HTR-8/SVneo (cell line): Measurements from ENCODE around the gene RDH16.
"Not testable (repeated sequence)": the region's sequence is repeated elsewhere in the genome, so short reads cannot be mapped to it uniquely, and the experiment has no call there.

Experiments
- DNase-seq: peaks from one replicate; pipeline ENCODE4 v3.0.0; 2011; ENCODE audit warnings: low spot score, mixed read lengths; ENCODE audit not compliant: insufficient read length
- FAIRE-seq: peaks from 2 replicates; lab custom pipeline; 2011; peaks lifted over from hg19 to GRCh38; lab: Jason Lieb, UNC

The RDH16 gene

GRCh38 chr12:56990648-56991318, 33.4 kb upstream of the RDH16 start:
- DNase-seq = no peak
- no peak for FAIRE-seq

DNA sequence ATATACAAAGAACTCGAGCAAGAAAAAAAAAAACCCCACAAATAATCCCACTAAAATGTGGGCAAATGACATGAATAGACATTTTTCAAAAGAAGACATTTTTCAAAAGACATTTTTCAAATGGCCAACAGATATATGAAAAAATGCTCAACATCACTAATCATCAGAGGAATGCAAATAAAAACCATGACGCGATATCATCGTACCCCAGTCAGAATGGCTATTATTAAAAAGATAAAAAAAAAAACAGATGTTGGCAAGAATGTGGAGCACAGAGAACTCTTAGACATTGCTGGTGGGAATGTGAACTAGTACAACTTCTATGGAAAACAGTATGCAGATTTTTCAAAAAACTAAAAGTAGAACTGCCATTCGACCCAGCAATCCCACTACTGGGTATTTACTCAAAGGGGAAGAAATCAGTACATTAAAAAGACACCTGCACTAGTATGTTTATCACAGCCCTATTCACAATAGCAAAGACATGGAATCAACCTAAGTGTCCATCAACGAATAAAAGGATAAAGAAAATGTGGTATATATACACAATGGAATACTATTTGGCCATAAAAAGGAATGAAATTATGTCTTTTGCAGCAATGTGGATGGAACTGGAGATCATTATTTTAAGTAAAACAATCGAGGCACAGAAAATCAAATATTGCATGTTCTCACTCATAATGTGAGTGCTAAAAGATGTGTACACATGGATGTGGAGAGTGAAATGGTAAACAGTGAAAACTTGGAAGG, 32.6 kb upstream of the RDH16 start:
- DNase-seq = no peak
- FAIRE-seq = no peak

DNA sequence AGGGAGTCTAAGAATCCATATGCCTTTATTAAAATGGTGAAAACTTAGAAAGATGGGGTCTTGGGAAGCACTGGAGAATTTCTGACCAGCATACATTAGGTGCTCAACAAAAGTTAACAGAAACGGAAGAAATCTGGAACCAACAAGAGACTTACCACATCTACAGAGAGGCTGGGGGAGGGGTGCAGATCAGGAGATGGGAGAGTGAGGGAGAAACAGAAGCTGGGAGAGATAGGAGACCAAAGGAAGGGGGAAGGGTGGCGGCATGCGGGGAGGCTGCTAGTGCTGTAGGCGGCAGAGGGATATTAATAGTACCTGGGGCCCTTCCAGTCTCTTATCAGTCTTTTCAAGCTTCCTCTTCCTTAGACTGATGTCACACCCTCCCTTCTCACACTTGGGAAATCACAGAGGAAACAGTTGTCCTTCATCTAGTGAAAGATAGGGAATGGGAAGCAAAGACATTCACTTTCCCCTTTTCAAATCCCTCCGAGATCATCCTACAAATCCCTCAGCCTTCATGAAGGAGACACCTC, 30.9 kb upstream of the RDH16 start:
- no peak for DNase-seq
- FAIRE-seq = no peak

DNA sequence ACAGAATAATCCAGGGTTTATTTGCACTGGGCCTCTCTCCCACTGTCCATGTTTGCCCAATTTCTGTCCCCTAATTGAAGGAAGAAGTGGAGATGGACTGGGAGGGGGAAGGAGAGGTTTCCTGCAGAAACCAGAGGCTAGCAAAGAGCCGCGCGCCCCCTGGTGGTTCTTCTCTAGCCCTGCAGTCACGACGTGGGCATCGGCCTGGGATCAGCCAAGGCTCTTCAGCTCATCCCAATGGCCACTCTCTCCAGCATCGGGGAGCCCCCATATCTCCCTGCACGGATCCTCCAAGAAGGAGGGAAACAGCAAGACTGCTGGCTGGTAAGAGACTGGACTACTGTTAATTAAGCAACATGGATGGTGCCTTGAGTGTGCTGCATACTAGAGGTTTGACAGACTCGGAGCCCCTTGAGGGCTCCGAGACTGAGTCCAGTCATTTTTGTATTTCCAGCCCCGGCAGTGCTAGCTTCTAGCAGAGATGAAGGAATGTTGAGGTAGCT, 30.2 kb upstream of the RDH16 start:
- DNase-seq (peak; percentile 79), FAIRE-seq (no peak)

DNA sequence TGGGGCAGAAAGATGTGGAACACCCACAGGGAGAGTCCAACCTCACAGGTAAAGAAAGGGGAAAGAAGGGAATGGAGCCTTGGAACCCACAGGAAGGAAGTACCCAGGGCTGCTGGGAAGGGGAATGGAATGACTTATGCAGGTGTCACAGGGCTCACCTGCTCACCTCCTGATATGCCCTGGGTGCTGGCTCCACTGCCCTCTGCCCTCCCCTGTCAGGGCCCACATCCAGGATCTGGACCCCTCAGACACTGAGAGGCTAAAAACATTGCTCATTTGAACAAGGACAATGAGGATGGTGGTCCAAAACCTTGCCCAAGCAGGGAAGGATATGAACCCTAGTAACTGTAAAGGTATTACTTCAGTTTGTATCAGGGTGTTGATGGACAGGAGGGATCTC, 29.6 kb upstream of the RDH16 start:
- no peak for FAIRE-seq
- DNase-seq = no peak

DNA sequence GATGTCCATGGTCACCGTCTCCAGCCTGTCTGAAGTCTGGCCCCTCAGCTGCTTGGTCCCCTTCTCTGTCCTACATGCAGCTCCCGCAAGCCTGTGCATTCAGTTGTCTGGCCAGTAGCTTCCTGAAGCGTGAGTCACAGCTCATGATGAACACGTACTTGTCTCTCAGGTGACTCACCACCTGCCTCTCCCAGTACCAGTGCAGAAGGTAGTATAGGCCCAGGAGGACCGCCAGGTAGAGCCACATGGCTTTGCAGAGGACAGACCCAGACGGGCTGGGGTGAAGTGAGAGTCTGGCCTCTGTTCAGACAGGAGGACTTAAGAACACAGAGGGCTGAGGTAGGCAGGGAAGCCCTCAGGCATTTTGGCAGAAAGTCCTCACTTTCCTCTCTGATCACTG, 28.3 kb upstream of the RDH16 start:
- DNase-seq = not testable (repeated sequence)
- peak; percentile 87 for FAIRE-seq

- DNase-seq (no peak), FAIRE-seq (no peak)
Measured at GRCh38 chr12:56983386-56983785, 26.0 kb upstream of the RDH16 start.

- FAIRE-seq, DNase-seq: not testable (repeated sequence)
Measured at GRCh38 chr12:56982578-56983236, 25.3 kb upstream of the RDH16 start.

DNA sequence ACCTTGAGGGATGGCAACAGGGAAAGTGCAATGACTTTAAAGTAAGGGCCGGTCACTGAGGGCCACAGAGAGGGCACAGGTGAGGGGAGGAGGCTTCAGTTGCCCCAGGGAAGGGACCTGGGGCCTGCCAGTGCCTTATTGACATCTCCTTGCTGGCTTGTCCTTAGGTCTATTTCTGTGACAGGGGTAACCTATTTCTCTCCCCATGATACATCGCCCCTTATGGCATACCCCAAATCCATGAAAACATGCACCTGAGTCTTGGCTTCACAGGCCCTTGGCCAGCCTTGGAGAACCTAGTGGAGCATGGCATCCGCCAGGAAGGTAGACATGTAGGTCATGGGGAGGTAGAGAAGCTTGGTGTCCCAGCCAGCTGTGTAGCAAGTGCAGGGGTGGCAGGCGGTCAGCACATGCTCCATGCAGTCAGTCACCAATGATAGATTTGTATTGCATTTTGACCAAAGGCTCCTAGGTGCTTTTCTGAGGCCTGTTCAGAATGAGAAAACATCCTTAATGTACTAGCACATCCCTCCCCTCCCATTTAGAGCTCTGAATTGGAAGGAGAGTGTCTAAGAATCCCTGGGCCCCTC, 23.6 kb upstream of the RDH16 start:
- DNase-seq (no peak), FAIRE-seq (no peak)

GRCh38 chr12:56980268-56980667, 22.9 kb upstream of the RDH16 start:
- DNase-seq = no peak
- FAIRE-seq = no peak

GRCh38 chr12:56979628-56980027, 22.2 kb upstream of the RDH16 start:
- FAIRE-seq = no peak
- no peak for DNase-seq

- no peak for FAIRE-seq
Measured at GRCh38 chr12:56978397-56979138, 21.2 kb upstream of the RDH16 start.

GRCh38 chr12:56977361-56977760, 20.0 kb upstream of the RDH16 start:
- FAIRE-seq, DNase-seq: not testable (repeated sequence)

More at GRCh38 chr12:56978397-56979138, 21.2 kb upstream of the RDH16 start:
- DNase-seq = no peak

DNA sequence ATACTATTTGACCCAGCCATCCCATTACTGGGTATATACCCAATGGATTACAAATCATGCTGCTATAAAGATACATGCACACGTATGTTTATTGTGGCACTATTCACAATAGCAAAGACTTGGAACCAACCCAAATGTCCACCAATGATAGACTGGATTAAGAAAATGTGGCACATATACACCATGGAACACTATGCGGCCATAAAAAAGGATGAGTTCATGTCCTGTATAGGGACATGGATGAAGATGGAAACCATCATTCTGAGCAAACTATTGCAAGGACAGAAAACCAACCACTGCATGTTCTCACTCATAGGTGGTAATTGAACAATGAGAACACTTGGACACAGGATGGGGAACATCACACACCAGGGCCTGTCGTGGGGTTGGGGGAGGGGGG, 16.8 kb upstream of the RDH16 start:
- DNase-seq, FAIRE-seq: not testable (repeated sequence)

- DNase-seq = not testable (repeated sequence)
Measured at GRCh38 chr12:56968910-56969309, 11.5 kb upstream of the RDH16 start.

DNA sequence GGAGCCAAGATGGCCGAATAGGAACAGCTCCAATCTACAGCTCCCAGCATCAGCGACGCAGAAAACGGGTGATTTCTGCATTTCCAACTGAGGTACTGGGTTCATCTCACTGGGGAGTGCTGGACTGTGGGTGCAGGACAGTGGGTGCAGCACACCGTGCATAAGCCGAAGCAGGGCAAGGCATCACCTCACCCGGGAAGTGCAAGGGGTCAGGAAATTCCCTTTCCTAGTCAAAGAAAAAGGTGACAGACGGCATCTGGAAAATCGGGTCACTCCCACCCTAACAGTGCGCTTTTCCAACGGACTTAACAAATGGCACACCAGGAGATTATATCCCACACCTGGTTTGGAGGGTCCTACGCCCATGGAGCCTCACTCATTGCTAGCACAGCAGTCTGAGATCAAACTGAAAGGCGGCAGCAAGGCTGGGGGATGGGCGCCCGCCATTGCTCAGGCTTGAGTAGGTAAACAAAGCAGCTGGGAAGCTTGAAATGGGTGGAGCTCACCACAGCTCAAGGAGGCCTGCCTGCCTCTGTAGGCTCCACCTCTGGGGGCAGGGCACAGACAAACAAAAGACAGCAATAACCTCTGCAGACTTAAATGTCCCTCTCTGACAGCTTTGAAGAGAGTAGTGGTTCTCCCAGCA, 8.7 kb upstream of the RDH16 start:
- DNase-seq, FAIRE-seq: not testable (repeated sequence)

More at GRCh38 chr12:56968910-56969309, 11.5 kb upstream of the RDH16 start:
- not testable (repeated sequence) for FAIRE-seq

- FAIRE-seq, DNase-seq: not testable (repeated sequence)
Measured at GRCh38 chr12:56965124-56965523, 7.7 kb upstream of the RDH16 start.

DNA sequence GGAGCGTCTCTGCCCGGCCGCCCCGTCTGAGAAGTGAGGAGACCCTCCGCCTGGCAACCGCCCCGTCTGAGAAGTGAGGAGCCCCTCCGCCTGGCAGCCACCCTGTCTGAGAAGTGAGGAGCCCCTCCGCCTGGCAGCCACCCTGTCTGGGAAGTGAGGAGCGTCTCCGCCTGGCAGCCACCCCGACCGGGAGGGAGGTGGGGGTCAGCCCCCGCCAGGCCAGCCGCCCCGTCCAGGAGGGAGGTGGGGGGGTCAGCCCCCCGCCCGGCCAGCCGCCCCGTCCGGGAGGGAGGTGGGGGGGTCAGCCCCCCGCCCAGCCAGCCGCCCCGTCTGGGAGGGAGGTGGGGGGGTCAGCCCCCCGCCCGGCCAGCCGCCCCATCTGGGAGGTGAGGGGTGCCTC, 6.1 kb upstream of the RDH16 start:
- DNase-seq, FAIRE-seq: not testable (repeated sequence)

DNA sequence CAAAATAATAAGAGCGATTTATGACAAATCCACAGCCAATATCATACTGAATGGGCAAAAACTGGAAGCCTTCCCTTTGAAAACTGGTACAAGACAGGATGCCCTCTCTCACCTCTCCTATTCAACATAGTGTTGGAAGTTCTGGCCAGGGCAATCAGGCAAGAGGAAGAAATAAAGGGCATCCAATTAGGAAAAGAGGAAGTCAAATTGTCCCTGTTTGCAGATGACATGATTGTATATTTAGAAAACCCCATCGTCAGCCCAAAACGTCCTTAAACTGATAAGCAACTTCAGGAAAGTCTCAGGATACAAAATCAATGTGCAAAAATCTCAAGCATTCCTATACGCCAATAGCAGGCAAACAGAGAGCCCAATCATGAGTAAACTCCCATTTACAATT, 4.8 kb upstream of the RDH16 start:
- not testable (repeated sequence) for DNase-seq, FAIRE-seq
